Endothelial cell of umbilical vein (primary cell): ENCODE results near the gene FBXO24. TPM values are rescaled to one million over a fixed set of nuclear protein-coding genes. Genes with fewer than 3 reads are reported as not detected.

Experiments
- BruUV-seq: library from RNA; stranded (reverse); fragments of 400-500 nt; replicated peaks from 2 replicates; lab custom pipeline; 2021; lab: Mats Ljungman, UMichigan
- CTCF ChIA-PET: fragments of 300-600, 350-600 bp; sonication (Branson Sonifier 250); formaldehyde crosslinking; loops from one replicate; lab custom pipeline; 2021; ENCODE audit warnings: antibody characterized with exemption, inconsistent platforms; lab: Charles Lee
- POLR2A ChIA-PET: fragments of 300-600, 350-600 bp; sonication (Branson Sonifier 250); formaldehyde crosslinking; loops from one replicate; lab custom pipeline; 2021; ENCODE audit warnings: antibody characterized with exemption, inconsistent platforms; lab: Charles Lee
- DNase-seq: peaks from one replicate; pipeline ENCODE4 v3.0.0-alpha.2; 2011; ENCODE audit warnings: low read depth, low spot score
- FAIRE-seq: peaks from 2 replicates; lab custom pipeline; 2011; peaks lifted over from hg19 to GRCh38; lab: Jason Lieb, UNC
- H2AFZ ChIP-seq: 2 replicates; pipeline ENCODE4 v1.6.0; 2012; ENCODE audit warnings: low read depth, low read length, control low read depth, inconsistent platforms
- H3K27ac ChIP-seq: 2 replicates; pipeline ENCODE4 v1.5.1; 2011; ENCODE audit warnings: low read depth, mild to moderate bottlenecking, control low read depth, low read length, moderate library complexity; ENCODE audit not compliant: insufficient read depth
- H3K27me3 ChIP-seq, 2 experiments: 2 replicates each; pipeline versions ENCODE4 v1.6.0 to v1.6.1; 2011; ENCODE audit warnings: low read length in 2 of 2, mixed read lengths in 1 of 2; ENCODE audit not compliant: control insufficient read depth in 2 of 2, insufficient read depth in 2 of 2
- H3K36me3 ChIP-seq, 2 experiments: 2 replicates in 1 of 2; 3 replicates in 1 of 2; pipeline ENCODE4 v1.5.1; 2011; ENCODE audit warnings: low read length in 2 of 2, mild to moderate bottlenecking in 1 of 2, moderate library complexity in 1 of 2; ENCODE audit not compliant: control insufficient read depth in 2 of 2, insufficient read depth in 2 of 2; ENCODE audit errors: extremely low read depth in 1 of 2
- H3K4me1 ChIP-seq: 3 replicates; pipeline ENCODE4 v1.5.1; 2011; ENCODE audit warnings: mild to moderate bottlenecking, low read length; ENCODE audit not compliant: control insufficient read depth, insufficient read depth; ENCODE audit errors: extremely low read depth
- H3K4me2 ChIP-seq: 2 replicates; pipeline ENCODE4 v1.6.1; 2011; ENCODE audit warnings: low read length, control low read depth, mixed read lengths; ENCODE audit not compliant: insufficient read depth
- H3K4me3 ChIP-seq, 3 experiments: fragments of 200-600 bp in 1 of 3; sonication (generic), shearing (Covaris generic) in 1 of 3; replicated peaks in 1 of 3; 2 replicates each; pipeline ENCODE4 v1.5.1; 2011 to 2016; ENCODE audit warnings: control low read depth in 3 of 3, low read length in 3 of 3, mild to moderate bottlenecking in 2 of 3, inconsistent platforms in 1 of 3, low read depth in 1 of 3, moderate library complexity in 1 of 3; ENCODE audit not compliant: insufficient read depth in 1 of 3
- H3K79me2 ChIP-seq: 2 replicates; pipeline ENCODE4 v1.6.0; 2012; ENCODE audit warnings: low read length, inconsistent platforms; ENCODE audit not compliant: control insufficient read depth, insufficient read depth
- H3K9ac ChIP-seq: replicated peaks from 2 replicates; pipeline ENCODE3; 2011; ENCODE audit warnings: low read length, control low read depth; ENCODE audit not compliant: insufficient read depth; ENCODE audit errors: extremely low read depth
- H3K9me1 ChIP-seq: replicated peaks from 3 replicates; pipeline ENCODE4 v1.6.0; 2011; ENCODE audit warnings: mild to moderate bottlenecking, low read length; ENCODE audit not compliant: control insufficient read depth, insufficient read depth; ENCODE audit errors: extremely low read depth
- H3K9me3 ChIP-seq: replicated peaks from 2 replicates; pipeline ENCODE4 v1.5.1; 2012; ENCODE audit warnings: low read length, inconsistent platforms; ENCODE audit not compliant: control insufficient read depth, insufficient read depth
- H4K20me1 ChIP-seq: replicated peaks from 2 replicates; pipeline ENCODE3; 2011; ENCODE audit warnings: mild to moderate bottlenecking, low read length; ENCODE audit not compliant: control insufficient read depth, insufficient read depth; ENCODE audit errors: extremely low read depth
- CTCF ChIP-seq, 2 donors: IDR thresholded peaks; 1 replicate in 1 of 2; 2 replicates in 1 of 2; pipeline ENCODE4 v1.5.1; 2011; ENCODE audit warnings: low read length in 2 of 2, mild to moderate bottlenecking in 2 of 2, moderate library complexity in 2 of 2, control low read depth in 1 of 2, inconsistent platforms in 1 of 2, low read depth in 1 of 2; ENCODE audit not compliant: insufficient read depth in 1 of 2; ENCODE audit errors: extremely low read depth in 1 of 2
- EZH2 ChIP-seq: IDR thresholded peaks from 2 replicates; pipeline ENCODE4 v1.6.1; 2012; ENCODE audit warnings: borderline replicate concordance, low read depth, mild to moderate bottlenecking, moderate library complexity, low read length, inconsistent platforms; ENCODE audit not compliant: severe bottlenecking
- FOS ChIP-seq: IDR thresholded peaks from 2 replicates; pipeline ENCODE4 v1.6.1; 2011; ENCODE audit warnings: mild to moderate bottlenecking, low read length, moderate library complexity, borderline replicate concordance; ENCODE audit not compliant: insufficient read depth
- GATA2 ChIP-seq: IDR thresholded peaks from 2 replicates; pipeline ENCODE4 v1.7.0; 2011; ENCODE audit warnings: low read depth, mild to moderate bottlenecking, moderate library complexity, mixed read lengths, low read length; ENCODE audit not compliant: insufficient read length, insufficient read depth
- JUN ChIP-seq: IDR thresholded peaks from 2 replicates; pipeline ENCODE4 v1.6.1; 2011; ENCODE audit warnings: borderline replicate concordance, low read depth; ENCODE audit not compliant: insufficient read length, insufficient read depth
- MAX ChIP-seq: IDR thresholded peaks from 2 replicates; pipeline ENCODE4 v1.6.1; 2011; ENCODE audit not compliant: insufficient read depth, insufficient read length
- MYC ChIP-seq: IDR thresholded peaks from one replicate; pipeline ENCODE4 v1.6.1; 2011; ENCODE audit warnings: mild to moderate bottlenecking, low read depth, low read length
- POLR2A ChIP-seq: IDR thresholded peaks from 2 replicates; pipeline ENCODE4 v1.6.1; 2012; ENCODE audit warnings: low read depth, mild to moderate bottlenecking, control low read depth, low read length
- POLR2AphosphoS5 ChIP-seq: IDR thresholded peaks from 2 replicates; pipeline ENCODE4 v1.6.1; 2012; ENCODE audit warnings: low read depth, mild to moderate bottlenecking, control low read depth, low read length, moderate library complexity; ENCODE audit not compliant: insufficient read depth
- dilution Hi-C: fragments of 300-500 bp; cut with MboI; formaldehyde crosslinking; loops from one replicate; pipeline ENCODE4 v1.15.0; 2019; ENCODE audit warnings: low sequenced_read_pairs; ENCODE audit not compliant: extremely low pct_ligation_motif_present
- intact Hi-C: fragments of 100-400 bp; cut with micrococcal nuclease; formaldehyde crosslinking; loops from one replicate; pipeline ENCODE4 v1.10.0; 2022
- polyA plus RNA-seq, 4 experiments: library from polyadenylated mRNA; depleted of rRNA in 3 of 4; stranded (reverse) in 3 of 4; unstranded in 1 of 4; fragments of >200 nt; gene quantifications; 2 replicates each; pipeline versions ENCODE4 v1.2.1 to v1.2.3, GENCODE V29; 2011 to 2012; ENCODE audit warnings: missing spikeins in 1 of 4
- total RNA-seq: library from RNA; stranded (reverse); gene quantifications from 2 replicates; pipeline ENCODE4 v1.2.3, GENCODE V29; 2021

Gene FBXO24
- total and polyA plus RNA-seq, 2 donors (not counting 3 experiments of a cell fraction or from before 2014, with no cell fraction given) = 0.37 to 0.38 TPM

GRCh38 chr7:100575746-100576383 lies 10.3 kb upstream of the FBXO24 start:
- no peaks in the 10 kb centered on the region for H3K27me3 ChIP-seq
- CTCF ChIA-PET = interaction anchor here (1.5 kb wide), 1 partner anchor 117 kb away, joined by 3 read pairs; no protein-coding TSS in a partner anchor
- no peak overlapping the region for H3K9ac ChIP-seq
- intact Hi-C loops (no loop called here), dilution Hi-C loops (no loop called here)
- no peak overlapping the region for H3K4me3 ChIP-seq
- no TSS peak for BruUV-seq
- TF ChIP-seq FOS (no peak), POLR2AphosphoS5 (no peak), EZH2 (no peak), POLR2A (no peak), MYC (no peak), GATA2 (no peak), MAX (no peak), CTCF (IDR thresholded peaks at IDR 0.05; ENCODE audit: extremely low read depth in 1 of 2, insufficient read depth in 1 of 2, low read depth in 1 of 2, low read length in 2 of 2) (no peak), JUN (no peak)
- POLR2A ChIA-PET = interaction anchor here (0.9 kb wide), 1 partner anchor 9 kb away, joined by 3 read pairs; no protein-coding TSS in a partner anchor
- no peaks in the 10 kb centered on the region for H3K9me1 ChIP-seq
- FAIRE-seq = no peak
- H3K9me3 ChIP-seq = no peaks in the 10 kb centered on the region
- no peaks in the 10 kb centered on the region for H3K79me2 ChIP-seq
- no peak for DNase-seq
- no peak overlapping the region for H2AFZ ChIP-seq
- H4K20me1 ChIP-seq = no peaks in the 10 kb centered on the region
- H3K27ac ChIP-seq = no peak overlapping the region
- no peak overlapping the region for H3K4me2 ChIP-seq
- peaks cover 9 to 43% of the 10 kb centered on the region in 2 experiments for H3K36me3 ChIP-seq
- H3K4me1 ChIP-seq = no peaks in the 10 kb centered on the region
